Ramos (cell line): ENCODE results near the gene THBS3.
"Not testable (repeated sequence)": the region's sequence is repeated elsewhere in the genome, so short reads cannot be mapped to it uniquely, and the experiment has no call there.

Experiments used
- in situ Hi-C: fragments of 300-500 bp; cut with MboI; formaldehyde crosslinking; loops from one replicate; pipeline ENCODE4 v1.14.3; 2022; ENCODE audit warnings: low sequenced_read_pairs; ENCODE audit not compliant: unreplicated experiment

THBS3 gene

DNA sequence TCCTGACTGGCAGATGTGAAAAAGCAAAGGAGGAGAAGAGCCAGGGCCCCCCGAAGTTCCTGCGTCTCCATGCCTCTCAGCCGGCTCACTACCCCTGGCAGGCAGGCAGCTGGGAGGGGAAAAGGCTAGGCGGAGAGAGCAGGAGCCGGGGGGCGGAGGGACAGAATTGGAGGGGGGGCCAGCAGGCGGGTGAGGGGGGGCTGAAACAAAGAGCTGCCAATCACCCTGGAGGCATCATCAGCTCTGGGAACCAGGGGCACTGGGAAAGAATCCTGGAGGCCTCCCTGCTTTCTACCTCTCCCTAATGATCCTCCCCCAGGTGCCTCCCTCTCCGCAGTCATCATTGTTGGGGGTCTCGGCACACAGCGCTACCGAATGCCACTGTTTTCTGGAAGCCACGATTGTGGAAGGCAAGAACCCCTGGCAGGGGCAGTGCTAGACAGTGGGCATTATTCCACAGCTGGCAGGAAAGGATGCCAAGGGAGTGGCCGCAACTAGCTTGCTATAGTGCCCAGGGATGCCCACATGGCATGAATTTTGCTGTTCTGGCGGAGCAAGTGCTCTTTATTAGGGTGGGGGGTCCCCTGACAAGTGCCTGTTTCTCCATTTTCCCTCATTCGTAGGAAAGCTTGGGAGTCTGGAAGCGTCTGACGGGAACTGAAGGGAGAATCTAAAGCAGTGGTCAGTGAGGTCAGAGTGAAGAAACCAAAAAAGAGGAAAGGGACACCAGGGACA, at the start of gene THBS3:
THBS3 (minus strand) TSS at position 92 of the 735 bp plus-strand sequence; CDS start at position 71, 21 bp downstream.
- in situ Hi-C loops = loop anchor here (10.0 kb wide), 1 partner anchor 387 kb away; no protein-coding TSS in a partner anchor

DNA sequence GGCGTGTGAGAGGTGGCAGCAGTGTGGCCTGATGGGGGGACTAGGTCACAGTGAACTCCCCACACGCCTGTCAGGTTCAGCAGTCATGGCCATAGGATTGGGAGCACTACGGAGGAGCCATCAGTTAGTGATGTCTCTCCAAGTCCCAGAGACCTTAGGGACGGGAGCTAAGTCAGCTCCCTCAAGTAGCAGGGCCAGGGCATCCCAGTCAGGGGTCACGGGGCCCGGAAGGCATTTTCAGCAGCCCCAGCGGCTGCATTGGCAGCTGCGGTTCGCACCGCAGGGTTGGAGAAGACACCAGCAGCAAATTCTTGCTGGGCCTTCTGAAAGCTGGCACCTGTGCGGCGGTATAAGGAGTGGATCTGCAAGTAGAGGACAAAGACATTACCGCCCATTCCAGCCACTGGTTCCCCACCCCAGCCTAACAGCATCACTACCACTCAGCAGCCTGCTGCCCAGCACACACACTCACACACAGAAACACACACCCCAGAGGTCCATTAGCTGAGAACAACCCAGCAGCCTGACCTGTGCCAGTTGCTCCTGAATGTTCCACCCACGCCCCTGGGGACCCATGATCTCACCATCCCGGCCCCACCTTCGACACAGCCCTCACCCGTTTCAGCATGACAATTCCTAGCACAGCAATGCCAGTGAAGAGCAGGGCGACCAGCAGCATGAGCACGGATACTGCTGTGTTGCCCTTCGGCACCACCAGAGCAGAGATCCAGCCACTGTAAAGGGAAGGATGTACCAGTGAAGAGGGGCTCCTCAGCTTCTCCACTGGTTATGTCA, 48.6 kb upstream of the THBS3 start:
- in situ Hi-C loops = no loop called here

DNA sequence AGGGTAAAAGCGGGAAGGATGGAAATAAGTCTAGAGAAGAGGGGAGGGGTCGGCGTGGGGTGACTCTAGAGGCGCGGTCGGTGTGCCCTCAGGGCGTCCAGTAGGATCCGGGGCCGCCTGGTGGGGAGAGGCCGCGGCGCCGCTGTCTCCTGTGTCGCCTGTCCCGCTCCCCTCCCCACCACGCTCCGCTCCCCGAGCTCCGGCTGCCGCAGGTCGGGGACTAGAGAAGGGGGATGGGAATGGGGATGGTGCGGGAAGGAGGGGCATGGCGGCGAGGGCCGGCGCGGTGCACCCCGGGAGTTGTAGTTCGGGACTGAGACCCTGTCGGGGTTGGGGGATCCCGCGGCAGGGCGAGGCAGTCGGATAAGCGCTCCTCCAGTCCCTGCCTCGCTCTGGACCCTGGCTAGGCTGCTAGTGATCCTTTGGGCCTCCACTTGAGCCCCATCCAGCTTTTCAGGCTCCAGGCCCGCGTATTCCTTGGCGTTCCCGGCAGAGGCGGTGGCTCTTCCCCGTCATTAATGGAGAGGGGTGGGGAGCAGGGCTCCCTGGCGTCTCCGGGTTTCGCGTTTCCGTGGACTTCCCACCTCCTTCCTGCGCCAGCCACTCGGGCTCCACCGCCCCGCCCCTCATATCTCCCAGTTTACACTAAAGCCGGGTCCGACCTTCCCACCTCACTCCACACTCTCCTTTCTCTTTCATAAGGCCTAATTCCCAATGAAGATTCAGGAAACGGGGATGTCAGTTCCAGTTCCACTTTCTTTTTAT, 47.7 kb upstream of the THBS3 start, which contains the start of gene ENTREP3:
ENTREP3 (minus strand) TSS at position 241 of the 765 bp plus-strand sequence. CDS start 606 bp downstream, outside the sequence.
- in situ Hi-C loops = no loop called here

DNA sequence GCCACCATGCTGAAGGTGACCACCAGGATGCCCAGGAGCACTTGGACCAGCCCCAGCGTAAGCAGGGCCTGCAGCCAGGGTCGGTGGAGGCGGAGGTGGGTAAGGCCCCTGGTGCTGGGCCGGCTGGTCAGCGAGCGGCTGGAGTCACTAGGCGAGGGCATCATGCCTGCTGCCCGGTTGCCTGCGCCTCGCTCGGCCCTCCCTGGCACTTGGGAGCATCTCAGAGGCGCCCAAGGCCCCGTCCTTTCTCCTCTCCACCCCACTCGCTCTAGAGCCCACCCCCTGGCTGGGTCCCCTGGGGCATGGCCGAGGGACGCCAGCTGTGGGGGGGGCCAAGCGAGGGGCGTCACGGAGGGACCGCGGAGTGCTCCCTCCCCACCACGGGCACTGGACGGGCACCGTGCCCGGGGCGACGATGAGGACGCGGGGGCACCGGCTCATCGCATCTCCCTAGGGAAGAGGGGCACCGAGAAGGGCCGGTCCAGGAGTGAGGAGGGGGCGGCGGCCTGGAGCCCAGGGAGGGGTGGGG, 47.1 kb upstream of the THBS3 start:
- in situ Hi-C loops = no loop called here

DNA sequence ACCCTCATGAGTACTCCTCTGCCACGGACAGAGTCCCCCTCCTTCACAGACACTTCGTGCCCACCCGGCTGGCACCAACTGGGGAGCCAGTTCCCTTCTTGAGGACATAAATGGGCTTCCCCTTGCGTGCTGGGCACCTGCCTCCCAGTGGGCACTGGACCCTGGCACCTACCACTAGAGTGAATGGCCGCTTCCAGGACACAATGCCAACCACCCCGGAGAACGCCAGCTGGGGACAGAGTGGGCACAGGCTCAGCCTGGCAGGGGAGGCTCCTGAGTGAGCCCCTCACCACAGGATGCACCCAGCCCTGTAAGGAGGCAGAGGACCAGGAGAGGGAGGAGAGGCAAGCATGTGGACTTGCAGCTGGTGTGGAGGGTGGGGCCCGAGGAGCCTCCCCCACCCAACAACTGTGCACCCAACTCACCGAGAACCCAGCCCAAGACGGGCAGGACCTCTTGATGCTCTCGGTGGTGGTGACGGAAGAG, 46.6 kb upstream of the THBS3 start:
- in situ Hi-C loops = no loop called here

DNA sequence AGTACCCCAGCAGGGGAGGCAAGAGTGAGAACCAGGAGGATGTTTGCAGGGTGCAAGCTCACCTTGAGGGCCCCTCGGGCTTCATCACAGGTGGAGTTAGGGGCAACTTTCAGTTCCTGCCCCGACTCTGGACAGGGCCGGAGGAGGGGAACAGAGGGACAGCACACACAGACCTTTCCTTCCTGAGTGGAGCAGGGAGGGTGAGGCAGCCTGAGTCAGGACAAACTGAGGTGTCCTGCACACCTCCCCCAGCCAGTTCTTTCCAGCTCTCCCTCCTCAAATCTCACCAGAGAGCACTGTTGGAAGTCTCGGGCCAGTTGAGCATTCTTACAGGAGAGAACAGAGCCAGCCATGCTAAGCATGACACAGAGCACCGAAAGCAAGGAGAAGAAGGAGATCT, 46.1 kb upstream of the THBS3 start:
- in situ Hi-C loops = no loop called here

DNA sequence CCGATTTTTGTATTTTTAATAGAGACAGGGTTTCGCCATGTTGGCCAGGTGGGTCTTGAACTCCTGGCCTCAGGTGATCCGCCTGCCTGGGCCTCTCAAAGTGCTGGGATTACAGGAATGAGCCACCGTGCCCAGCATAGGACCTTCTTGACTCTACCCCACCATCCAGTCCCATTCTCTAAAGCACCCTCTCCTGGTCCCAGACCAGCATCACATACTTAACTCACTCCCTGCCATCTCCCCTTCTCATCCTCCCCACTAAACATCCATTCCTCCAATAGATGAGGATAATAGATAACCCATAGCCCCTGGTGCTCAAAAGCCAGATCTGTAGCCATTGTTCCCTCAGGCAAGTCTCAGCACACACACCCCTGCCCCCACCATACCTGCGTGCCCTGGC, 45.5 kb upstream of the THBS3 start:
- in situ Hi-C loops = no loop called here

DNA sequence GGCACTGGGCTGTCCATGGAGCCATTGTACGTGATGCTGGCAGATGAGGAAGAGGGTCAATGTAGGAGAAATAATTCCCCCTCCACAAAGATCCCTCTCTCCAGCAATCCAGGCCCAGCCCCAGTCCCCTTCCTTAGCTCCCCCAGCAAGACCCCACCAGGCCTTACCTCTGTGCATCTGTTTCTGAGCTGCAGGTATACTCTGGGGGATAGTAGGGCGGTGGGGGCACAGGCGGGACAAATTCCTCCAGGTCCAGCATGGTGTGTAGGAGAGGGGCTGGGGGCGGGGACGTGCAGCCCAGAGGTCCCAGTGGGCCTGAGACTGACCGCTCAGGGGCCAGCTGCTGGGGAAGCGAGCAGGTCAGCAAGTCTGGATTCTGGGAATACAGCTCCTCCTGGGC, 43.9 kb upstream of the THBS3 start:
- in situ Hi-C loops = no loop called here

DNA sequence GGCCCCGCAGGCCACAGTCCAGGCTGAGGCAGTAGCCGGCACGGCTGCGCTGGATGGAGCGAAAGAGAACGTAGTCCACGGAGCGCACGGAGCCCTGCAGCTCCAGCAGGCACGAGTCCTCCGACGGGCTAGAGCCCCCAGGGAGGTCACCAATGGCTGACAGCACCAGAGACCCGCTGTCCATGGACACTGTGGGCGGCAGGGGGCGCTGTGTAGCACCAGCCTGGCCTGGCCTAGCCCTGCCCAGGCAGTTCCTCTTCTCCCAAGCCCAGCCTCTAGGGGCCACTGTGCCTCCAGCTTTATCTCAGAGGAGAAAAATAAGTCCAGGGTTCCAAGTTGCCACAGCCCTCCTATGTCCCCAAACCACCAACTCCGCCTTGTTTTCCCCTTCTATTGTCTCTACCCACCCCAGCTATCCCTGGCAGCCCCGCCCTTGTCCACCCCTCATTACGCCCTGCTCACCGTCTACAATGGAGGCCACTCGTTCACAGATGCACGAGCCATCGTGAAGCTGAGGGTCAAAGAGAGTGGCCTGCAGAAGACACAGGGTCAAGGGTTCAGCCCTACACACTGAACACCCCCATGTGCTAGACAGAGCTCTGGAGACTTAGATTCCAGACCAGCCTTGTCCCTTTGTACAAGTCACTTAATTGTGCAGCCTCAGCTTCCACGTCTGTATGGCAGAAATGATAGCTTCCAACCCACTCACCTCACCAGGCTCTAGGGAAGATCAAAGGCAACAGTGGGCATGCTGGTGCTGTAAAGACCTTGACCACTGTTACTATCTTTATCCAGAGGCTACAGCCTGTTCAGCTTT, 43.1 kb upstream of the THBS3 start:
- in situ Hi-C loops = no loop called here

DNA sequence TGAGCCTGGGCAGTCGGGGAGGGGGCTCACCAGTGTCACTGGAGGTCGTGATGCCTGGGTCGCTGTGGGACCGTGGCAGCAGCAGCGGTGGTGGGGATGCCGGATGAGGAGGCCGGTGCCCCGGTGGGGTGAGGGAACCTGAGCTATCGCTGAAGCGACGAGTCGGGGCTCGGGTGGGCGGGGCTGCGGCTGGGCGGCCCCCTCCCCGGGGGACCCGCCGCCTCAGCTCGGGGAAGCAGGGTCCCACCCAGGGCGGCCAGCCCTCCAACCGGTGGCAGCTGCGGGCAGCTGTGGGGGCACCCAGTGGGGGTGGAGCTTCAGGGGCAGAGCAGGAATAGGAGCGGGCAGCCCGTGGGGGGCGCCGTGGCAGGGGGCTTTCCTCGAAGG, 42.5 kb upstream of the THBS3 start:
- in situ Hi-C loops = no loop called here

DNA sequence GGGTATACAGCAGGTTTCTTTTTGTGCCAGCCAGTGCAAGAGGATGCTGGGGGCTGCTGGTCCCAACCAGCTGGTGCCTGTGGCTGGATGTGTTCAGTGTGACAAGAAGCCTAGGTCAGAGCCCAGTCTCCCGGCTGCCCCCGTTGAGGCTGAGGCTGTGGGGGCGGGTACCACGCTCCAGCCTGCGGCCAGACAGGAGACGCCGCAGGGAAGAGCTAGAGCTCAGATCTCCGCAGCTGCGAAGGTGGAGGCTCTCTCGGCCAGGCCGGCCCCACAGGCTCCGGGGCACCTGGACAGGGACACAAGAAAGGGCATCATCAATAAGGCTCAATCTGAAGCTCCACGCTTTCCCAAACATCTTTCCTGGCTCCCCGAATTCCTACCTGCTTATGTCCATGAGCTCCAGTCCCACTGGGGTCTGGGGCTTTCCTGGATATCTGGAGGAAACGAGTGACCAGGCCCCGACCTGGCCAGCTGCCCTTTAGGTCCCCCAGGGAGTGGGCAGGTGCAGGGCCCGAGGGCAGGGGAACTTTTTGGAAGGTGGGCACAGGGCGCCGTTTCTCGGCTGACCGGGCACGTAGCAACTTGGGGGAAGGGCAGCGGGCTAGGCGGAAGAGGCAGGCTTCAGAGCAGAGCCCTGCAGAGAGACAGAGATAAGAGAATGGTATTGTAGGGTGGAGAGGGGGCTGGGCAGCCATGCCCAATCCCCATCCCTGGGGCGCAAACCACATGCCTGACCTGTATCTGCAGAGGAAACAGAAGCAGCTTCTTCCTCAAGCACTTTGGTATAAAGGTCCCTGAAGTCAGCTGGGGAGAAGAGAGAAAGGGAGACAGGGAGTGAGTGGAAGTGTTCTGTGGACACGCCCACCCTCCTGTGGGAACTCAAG, 40.2 kb upstream of the THBS3 start:
- in situ Hi-C loops = no loop called here

DNA sequence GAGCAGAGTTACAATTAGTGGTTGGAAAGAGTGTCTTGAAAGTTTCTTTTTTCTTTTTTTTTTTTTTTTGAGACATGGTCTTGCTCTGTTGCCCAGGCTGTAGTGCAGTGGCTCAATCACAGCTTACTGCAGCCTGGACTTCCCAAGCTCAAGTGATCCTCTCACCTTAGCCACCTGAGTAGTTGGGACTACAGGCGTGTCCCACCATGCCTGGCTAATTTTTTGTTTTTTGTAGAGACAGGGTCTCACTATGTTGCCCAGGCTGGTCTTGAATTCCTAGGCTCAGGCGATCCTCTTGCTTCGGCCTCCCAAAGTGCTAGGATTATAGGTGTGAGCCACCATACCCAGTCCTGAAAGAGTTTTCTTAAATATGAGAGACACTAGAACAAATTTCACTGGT, 39.1 kb upstream of the THBS3 start:
- in situ Hi-C loops = not testable (repeated sequence)

DNA sequence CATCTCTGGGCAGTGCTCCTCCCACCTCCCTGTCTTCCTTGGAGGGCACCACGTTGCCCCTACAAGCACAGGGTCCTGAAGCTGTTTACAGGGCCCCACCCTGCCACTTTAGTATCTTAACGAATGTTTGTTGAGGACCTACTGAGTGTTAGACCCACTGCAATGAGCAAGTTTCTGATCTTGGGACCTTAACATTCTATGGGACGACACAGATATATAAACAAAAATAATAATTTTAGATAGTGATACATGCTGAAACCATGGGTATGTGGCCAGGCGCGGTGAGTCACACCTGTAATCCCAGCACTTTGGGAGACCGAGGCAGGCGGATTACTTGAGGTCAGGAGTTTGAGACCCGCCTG, 37.4 kb upstream of the THBS3 start:
- in situ Hi-C loops = no loop called here

DNA sequence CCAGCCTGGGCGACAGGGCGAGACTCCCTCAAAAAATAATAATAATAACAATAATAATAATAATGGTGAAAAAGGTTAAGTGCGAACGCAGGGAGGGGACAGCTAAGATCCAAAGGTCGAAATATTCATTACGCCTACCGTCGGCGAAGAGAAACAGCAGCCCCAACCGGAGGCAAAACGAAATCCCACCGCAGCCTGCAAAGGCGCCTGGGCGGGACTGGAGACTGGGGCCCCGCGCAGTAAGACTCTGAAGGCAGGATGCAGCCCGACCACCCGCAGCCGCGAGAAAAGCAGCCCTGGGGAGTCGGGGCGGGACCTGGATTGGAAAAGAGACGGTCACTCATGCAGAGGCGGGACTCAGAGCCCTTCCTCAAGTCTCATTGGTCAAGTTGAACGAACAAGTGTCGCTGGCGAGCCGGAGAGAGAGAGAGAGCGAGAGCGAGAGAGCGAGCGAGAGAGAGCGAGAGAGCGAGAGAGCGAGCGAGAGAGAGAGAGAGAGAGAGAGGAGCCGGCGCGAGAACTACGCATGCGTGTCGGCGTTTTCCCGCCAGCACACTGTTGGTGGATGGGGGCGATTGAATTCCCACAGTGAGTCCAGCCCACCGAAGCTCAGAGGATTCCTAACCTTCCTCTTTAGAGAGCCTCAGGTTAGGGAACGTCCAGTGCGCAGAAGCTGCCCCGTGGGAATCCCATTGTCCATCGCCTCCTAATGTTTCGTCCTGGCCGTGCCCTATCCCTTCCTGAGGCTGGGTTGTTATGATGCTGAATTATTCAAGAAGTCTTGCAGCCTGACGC, 36.9 kb upstream of the THBS3 start:
- in situ Hi-C loops = no loop called here

DNA sequence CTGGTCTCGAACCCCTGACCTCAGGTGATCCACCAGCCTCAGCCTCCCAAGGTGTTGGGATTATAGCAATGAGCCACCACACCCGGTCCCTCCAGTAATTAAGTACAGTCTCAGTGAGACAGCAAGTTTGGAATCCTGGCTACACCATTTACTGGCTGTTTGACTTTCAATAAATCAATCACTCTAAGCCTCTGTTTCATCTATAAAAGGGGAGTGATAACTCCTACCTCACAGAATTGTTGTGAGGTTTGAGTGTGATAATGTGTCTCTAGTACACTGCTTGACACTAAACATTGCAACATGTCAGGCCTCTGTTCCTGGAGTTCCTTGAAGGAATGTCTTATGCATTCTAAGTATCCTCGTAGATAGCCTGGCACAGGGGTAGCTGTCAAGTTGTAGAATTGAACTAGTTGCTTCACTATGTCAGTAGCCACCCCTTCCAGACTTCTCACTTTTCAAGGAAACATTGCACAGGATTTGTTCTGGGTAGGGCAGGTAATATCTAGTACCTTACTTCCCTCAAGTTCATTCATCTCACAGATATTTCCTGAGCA, 35.2 kb upstream of the THBS3 start:
- in situ Hi-C loops = no loop called here

DNA sequence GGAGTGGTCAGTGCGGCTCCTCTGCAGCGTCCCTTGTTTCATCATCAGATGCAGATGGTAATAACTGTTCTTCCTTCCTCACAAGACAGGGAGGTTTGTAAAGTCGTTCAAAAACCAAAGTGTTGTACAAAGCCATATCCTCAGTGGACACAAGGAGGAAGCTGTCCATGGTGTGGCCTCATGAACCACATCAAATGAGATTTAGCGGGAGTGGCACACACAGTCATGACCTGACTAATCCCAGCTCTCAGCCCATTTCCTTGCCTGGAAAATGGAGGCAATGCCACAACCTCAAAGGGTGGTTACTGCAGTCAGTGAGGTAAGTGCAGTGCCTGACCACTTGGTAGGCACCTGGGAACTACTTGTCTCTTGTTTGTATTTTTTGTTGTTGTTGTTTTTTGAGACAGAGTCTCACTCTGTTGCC, 34.2 kb upstream of the THBS3 start:
- in situ Hi-C loops = no loop called here

DNA sequence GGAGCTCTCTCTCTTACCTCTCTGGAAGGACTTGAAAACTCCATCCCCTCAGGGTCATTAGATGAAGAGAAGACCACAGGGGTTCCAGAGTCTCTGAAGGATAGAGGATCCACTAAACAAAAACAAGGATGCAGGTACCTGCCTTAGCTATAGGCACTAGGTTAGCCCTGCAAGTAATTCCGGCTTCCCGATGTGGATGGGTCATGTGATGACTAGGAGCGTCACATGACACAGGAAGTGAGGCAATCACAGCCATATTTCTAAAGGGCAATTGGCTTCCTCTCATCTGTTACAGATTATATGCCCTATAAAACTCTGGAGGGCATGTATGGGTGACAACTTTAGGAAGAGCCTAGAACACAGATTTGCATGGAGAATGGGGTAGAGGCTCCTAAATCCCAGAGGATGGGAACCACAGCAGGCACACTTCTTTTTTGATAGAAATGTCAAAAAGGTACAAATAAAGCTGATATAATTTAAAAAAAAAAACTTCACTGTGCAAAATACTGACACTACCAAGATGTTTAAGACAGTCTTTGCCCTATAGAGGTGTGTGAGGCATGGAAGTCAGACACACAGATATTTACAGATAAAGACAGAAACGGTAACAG, 33.5 kb upstream of the THBS3 start:
- in situ Hi-C loops = no loop called here
